Endothelial cell of umbilical vein (primary cell): Measurements from ENCODE around the gene ITPR1. TPM values are rescaled to one million over a fixed set of nuclear protein-coding genes. Genes with fewer than 3 reads are reported as not detected.

Experiments
- BruUV-seq: library from RNA; stranded (reverse); fragments of 400-500 nt; replicated peaks from 2 replicates; lab custom pipeline; 2021; lab: Mats Ljungman, UMichigan
- CTCF ChIA-PET: fragments of 300-600, 350-600 bp; sonication (Branson Sonifier 250); formaldehyde crosslinking; loops from one replicate; lab custom pipeline; 2021; ENCODE audit warnings: antibody characterized with exemption, inconsistent platforms; lab: Charles Lee
- POLR2A ChIA-PET: fragments of 300-600, 350-600 bp; sonication (Branson Sonifier 250); formaldehyde crosslinking; loops from one replicate; lab custom pipeline; 2021; ENCODE audit warnings: antibody characterized with exemption, inconsistent platforms; lab: Charles Lee
- DNase-seq: peaks from one replicate; pipeline ENCODE4 v3.0.0-alpha.2; 2011; ENCODE audit warnings: low read depth, low spot score
- FAIRE-seq: peaks from 2 replicates; lab custom pipeline; 2011; peaks lifted over from hg19 to GRCh38; lab: Jason Lieb, UNC
- H2AFZ ChIP-seq: 2 replicates; pipeline ENCODE4 v1.6.0; 2012; ENCODE audit warnings: low read depth, low read length, control low read depth, inconsistent platforms
- H3K27ac ChIP-seq: 2 replicates; pipeline ENCODE4 v1.5.1; 2011; ENCODE audit warnings: low read depth, mild to moderate bottlenecking, control low read depth, low read length, moderate library complexity; ENCODE audit not compliant: insufficient read depth
- H3K27me3 ChIP-seq, 2 experiments: 2 replicates each; pipeline versions ENCODE4 v1.6.0 to v1.6.1; 2011; ENCODE audit warnings: low read length in 2 of 2, mixed read lengths in 1 of 2; ENCODE audit not compliant: control insufficient read depth in 2 of 2, insufficient read depth in 2 of 2
- H3K36me3 ChIP-seq, 2 experiments: 2 replicates in 1 of 2; 3 replicates in 1 of 2; pipeline ENCODE4 v1.5.1; 2011; ENCODE audit warnings: low read length in 2 of 2, mild to moderate bottlenecking in 1 of 2, moderate library complexity in 1 of 2; ENCODE audit not compliant: control insufficient read depth in 2 of 2, insufficient read depth in 2 of 2; ENCODE audit errors: extremely low read depth in 1 of 2
- H3K4me1 ChIP-seq: 3 replicates; pipeline ENCODE4 v1.5.1; 2011; ENCODE audit warnings: mild to moderate bottlenecking, low read length; ENCODE audit not compliant: control insufficient read depth, insufficient read depth; ENCODE audit errors: extremely low read depth
- H3K4me2 ChIP-seq: 2 replicates; pipeline ENCODE4 v1.6.1; 2011; ENCODE audit warnings: low read length, control low read depth, mixed read lengths; ENCODE audit not compliant: insufficient read depth
- H3K4me3 ChIP-seq, 3 experiments: fragments of 200-600 bp in 1 of 3; sonication (generic), shearing (Covaris generic) in 1 of 3; replicated peaks in 1 of 3; 2 replicates each; pipeline ENCODE4 v1.5.1; 2011 to 2016; ENCODE audit warnings: control low read depth in 3 of 3, low read length in 3 of 3, mild to moderate bottlenecking in 2 of 3, inconsistent platforms in 1 of 3, low read depth in 1 of 3, moderate library complexity in 1 of 3; ENCODE audit not compliant: insufficient read depth in 1 of 3
- H3K79me2 ChIP-seq: 2 replicates; pipeline ENCODE4 v1.6.0; 2012; ENCODE audit warnings: low read length, inconsistent platforms; ENCODE audit not compliant: control insufficient read depth, insufficient read depth
- H3K9ac ChIP-seq: replicated peaks from 2 replicates; pipeline ENCODE3; 2011; ENCODE audit warnings: low read length, control low read depth; ENCODE audit not compliant: insufficient read depth; ENCODE audit errors: extremely low read depth
- H3K9me1 ChIP-seq: replicated peaks from 3 replicates; pipeline ENCODE4 v1.6.0; 2011; ENCODE audit warnings: mild to moderate bottlenecking, low read length; ENCODE audit not compliant: control insufficient read depth, insufficient read depth; ENCODE audit errors: extremely low read depth
- H3K9me3 ChIP-seq: replicated peaks from 2 replicates; pipeline ENCODE4 v1.5.1; 2012; ENCODE audit warnings: low read length, inconsistent platforms; ENCODE audit not compliant: control insufficient read depth, insufficient read depth
- H4K20me1 ChIP-seq: replicated peaks from 2 replicates; pipeline ENCODE3; 2011; ENCODE audit warnings: mild to moderate bottlenecking, low read length; ENCODE audit not compliant: control insufficient read depth, insufficient read depth; ENCODE audit errors: extremely low read depth
- GATA2 ChIP-seq: IDR thresholded peaks from 2 replicates; pipeline ENCODE4 v1.7.0; 2011; ENCODE audit warnings: low read depth, mild to moderate bottlenecking, moderate library complexity, mixed read lengths, low read length; ENCODE audit not compliant: insufficient read length, insufficient read depth
- MYC ChIP-seq: IDR thresholded peaks from one replicate; pipeline ENCODE4 v1.6.1; 2011; ENCODE audit warnings: mild to moderate bottlenecking, low read depth, low read length
- POLR2A ChIP-seq: IDR thresholded peaks from 2 replicates; pipeline ENCODE4 v1.6.1; 2012; ENCODE audit warnings: low read depth, mild to moderate bottlenecking, control low read depth, low read length
- POLR2AphosphoS5 ChIP-seq: IDR thresholded peaks from 2 replicates; pipeline ENCODE4 v1.6.1; 2012; ENCODE audit warnings: low read depth, mild to moderate bottlenecking, control low read depth, low read length, moderate library complexity; ENCODE audit not compliant: insufficient read depth
- dilution Hi-C: fragments of 300-500 bp; cut with MboI; formaldehyde crosslinking; loops from one replicate; pipeline ENCODE4 v1.15.0; 2019; ENCODE audit warnings: low sequenced_read_pairs; ENCODE audit not compliant: extremely low pct_ligation_motif_present
- intact Hi-C: fragments of 100-400 bp; cut with micrococcal nuclease; formaldehyde crosslinking; loops from one replicate; pipeline ENCODE4 v1.10.0; 2022
- polyA plus RNA-seq, 4 experiments: library from polyadenylated mRNA; depleted of rRNA in 3 of 4; stranded (reverse) in 3 of 4; unstranded in 1 of 4; fragments of >200 nt; gene quantifications; 2 replicates each; pipeline versions ENCODE4 v1.2.1 to v1.2.3, GENCODE V29; 2011 to 2012; ENCODE audit warnings: missing spikeins in 1 of 4
- total RNA-seq: library from RNA; stranded (reverse); gene quantifications from 2 replicates; pipeline ENCODE4 v1.2.3, GENCODE V29; 2021
- TF ChIP-seq, protein P1 (sequence below), 2 donors: IDR thresholded peaks; 1 replicate in 1 of 2; 2 replicates in 1 of 2; pipeline ENCODE4 v1.5.1; 2011; ENCODE audit warnings: low read length in 2 of 2, mild to moderate bottlenecking in 2 of 2, moderate library complexity in 2 of 2, control low read depth in 1 of 2, inconsistent platforms in 1 of 2, low read depth in 1 of 2; ENCODE audit not compliant: insufficient read depth in 1 of 2; ENCODE audit errors: extremely low read depth in 1 of 2
- TF ChIP-seq, protein P2 (sequence below): IDR thresholded peaks from 2 replicates; pipeline ENCODE4 v1.6.1; 2011; ENCODE audit not compliant: insufficient read depth, insufficient read length

ITPR1 gene
- total and polyA plus RNA-seq, 2 donors (not counting 3 experiments of a cell fraction or from before 2014, with no cell fraction given): 5.1 to 16.1 TPM

DNA sequence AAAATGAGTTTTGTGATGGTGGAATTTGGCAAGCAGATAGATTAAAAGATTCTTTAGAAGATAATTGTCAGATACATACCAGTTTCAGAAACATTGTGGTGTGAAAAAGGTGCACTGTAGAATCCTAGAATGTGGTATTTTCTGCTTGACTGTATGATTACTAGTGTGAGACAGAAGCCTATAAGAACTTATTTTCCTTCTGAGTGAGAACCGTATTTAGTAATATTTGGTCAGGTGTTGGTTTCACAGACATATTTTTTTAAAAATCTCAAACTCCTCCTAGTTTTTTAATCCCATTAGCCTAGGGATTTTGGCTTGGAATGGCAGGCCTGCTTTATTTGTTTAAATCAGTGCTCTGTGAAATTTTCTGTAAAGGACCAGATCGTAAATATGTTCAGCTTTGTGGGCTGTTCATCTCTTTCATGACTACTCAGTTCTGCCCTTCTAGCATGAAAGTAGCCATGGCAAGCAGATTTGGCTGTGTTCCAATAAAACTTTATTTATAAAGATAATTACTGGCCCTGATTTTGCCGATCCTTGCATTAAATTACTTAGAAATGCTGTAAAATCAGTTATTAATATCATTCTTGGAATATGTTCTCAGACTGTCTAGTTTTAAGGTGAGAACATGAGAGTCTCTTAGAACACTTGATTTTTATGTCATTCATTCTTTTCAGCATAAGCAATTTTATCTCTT, 205.1 kb downstream of the ITPR1 start:
- dilution Hi-C loops: no loop called here
- Histone ChIP-seq H3K36me3 (peaks cover 0 to 2% of the 10 kb centered on the region in 2 experiments), H3K79me2 (no peaks in the 10 kb centered on the region), H3K9me1 (no peaks in the 10 kb centered on the region), H3K9me3 (no peaks in the 10 kb centered on the region), H4K20me1 (no peaks in the 10 kb centered on the region), H3K4me1 (peaks cover 1% of the 10 kb centered on the region), H3K9ac (no peak overlapping the region), H3K27ac (no peak overlapping the region), H3K4me2 (no peak overlapping the region), H3K27me3 (no peaks in the 10 kb centered on the region), H2AFZ (no peak overlapping the region), H3K4me3 (no peak overlapping the region)
- no TSS peak for BruUV-seq
- TF ChIP-seq GATA2: no peak
- TF ChIP-seq, protein P1, sequence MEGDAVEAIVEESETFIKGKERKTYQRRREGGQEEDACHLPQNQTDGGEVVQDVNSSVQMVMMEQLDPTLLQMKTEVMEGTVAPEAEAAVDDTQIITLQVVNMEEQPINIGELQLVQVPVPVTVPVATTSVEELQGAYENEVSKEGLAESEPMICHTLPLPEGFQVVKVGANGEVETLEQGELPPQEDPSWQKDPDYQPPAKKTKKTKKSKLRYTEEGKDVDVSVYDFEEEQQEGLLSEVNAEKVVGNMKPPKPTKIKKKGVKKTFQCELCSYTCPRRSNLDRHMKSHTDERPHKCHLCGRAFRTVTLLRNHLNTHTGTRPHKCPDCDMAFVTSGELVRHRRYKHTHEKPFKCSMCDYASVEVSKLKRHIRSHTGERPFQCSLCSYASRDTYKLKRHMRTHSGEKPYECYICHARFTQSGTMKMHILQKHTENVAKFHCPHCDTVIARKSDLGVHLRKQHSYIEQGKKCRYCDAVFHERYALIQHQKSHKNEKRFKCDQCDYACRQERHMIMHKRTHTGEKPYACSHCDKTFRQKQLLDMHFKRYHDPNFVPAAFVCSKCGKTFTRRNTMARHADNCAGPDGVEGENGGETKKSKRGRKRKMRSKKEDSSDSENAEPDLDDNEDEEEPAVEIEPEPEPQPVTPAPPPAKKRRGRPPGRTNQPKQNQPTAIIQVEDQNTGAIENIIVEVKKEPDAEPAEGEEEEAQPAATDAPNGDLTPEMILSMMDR (IDR thresholded peaks at IDR 0.05; ENCODE audit: extremely low read depth in 1 of 2, insufficient read depth in 1 of 2, low read depth in 1 of 2, low read length in 2 of 2): no peak
- TF ChIP-seq MYC: no peak
- TF ChIP-seq, protein P2, sequence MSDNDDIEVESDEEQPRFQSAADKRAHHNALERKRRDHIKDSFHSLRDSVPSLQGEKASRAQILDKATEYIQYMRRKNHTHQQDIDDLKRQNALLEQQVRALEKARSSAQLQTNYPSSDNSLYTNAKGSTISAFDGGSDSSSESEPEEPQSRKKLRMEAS: no peak
- TF ChIP-seq POLR2AphosphoS5: no peak
- TF ChIP-seq POLR2A: no peak
- ChIA-PET POLR2A (no interaction called here), CTCF (interaction anchor here (1.1 kb wide), 1 partner anchor 359 kb away, joined by 4 read pairs; no protein-coding TSS in a partner anchor)
- DNase-seq: no peak
- no peak for FAIRE-seq
- intact Hi-C loops: no loop called here
